Astrocyte (in vitro differentiated cells and primary cell): ENCODE data around the gene MRPL46. TPM values are rescaled to one million over a fixed set of nuclear protein-coding genes. Genes with fewer than 3 reads are reported as not detected.
A peak's percentile ranks its signal among the peaks of the same experiment; 100 is the strongest.
"Not testable (repeated sequence)": the region's sequence is repeated elsewhere in the genome, so short reads cannot be mapped to it uniquely, and the experiment has no call there.

ENCODE experiments used
- DNase-seq: peaks from one replicate; pipeline ENCODE4 v3.0.0-alpha.2; 2010; ENCODE audit warnings: low read depth
- FAIRE-seq: peaks from 2 replicates; lab custom pipeline; 2011; peaks lifted over from hg19 to GRCh38; lab: Jason Lieb, UNC
- H2AFZ ChIP-seq: 2 replicates; pipeline ENCODE4 v1.6.0; 2012; ENCODE audit warnings: low read depth, low read length, inconsistent platforms
- H3K27ac ChIP-seq: 2 replicates; pipeline ENCODE4 v1.5.1; 2011; ENCODE audit warnings: low read depth, low read length, inconsistent platforms
- H3K27me3 ChIP-seq: 2 replicates; pipeline ENCODE4 v1.6.0; 2011; ENCODE audit warnings: low read length, inconsistent platforms; ENCODE audit not compliant: insufficient read depth
- H3K36me3 ChIP-seq: 2 replicates; pipeline ENCODE4 v1.5.1; 2011; ENCODE audit warnings: low read length, inconsistent platforms; ENCODE audit not compliant: insufficient read depth
- H3K4me1 ChIP-seq: 2 replicates; pipeline ENCODE4 v1.5.1; 2011; ENCODE audit warnings: low read length, inconsistent platforms; ENCODE audit not compliant: insufficient read depth
- H3K4me2 ChIP-seq: 2 replicates; pipeline ENCODE4 v1.6.0; 2012; ENCODE audit warnings: low read length, inconsistent platforms
- H3K4me3 ChIP-seq: 2 replicates; pipeline ENCODE4 v1.5.1; 2011; ENCODE audit warnings: low read depth, mild to moderate bottlenecking, low read length, inconsistent platforms; ENCODE audit not compliant: insufficient read depth
- H3K79me2 ChIP-seq: 2 replicates; pipeline ENCODE4 v1.6.0; 2012; ENCODE audit warnings: mild to moderate bottlenecking, low read length, inconsistent platforms; ENCODE audit not compliant: insufficient read depth
- H3K9ac ChIP-seq: 2 replicates; pipeline ENCODE4 v1.6.0; 2012; ENCODE audit warnings: mild to moderate bottlenecking, low read length, inconsistent platforms
- H3K9me3 ChIP-seq: 2 replicates; pipeline ENCODE4 v1.5.1; 2012; ENCODE audit warnings: low read depth, mild to moderate bottlenecking, low read length, inconsistent platforms; ENCODE audit not compliant: insufficient read depth
- H4K20me1 ChIP-seq: 2 replicates; pipeline ENCODE4 v1.6.0; 2012; ENCODE audit warnings: low read length, inconsistent platforms; ENCODE audit not compliant: insufficient read depth
- H3K27ac Mint-ChIP-seq: one replicate; pipeline ENCODE4 v1.8.0; 2021; ENCODE audit warnings: mild to moderate bottlenecking, mixed read lengths; ENCODE audit not compliant: unreplicated experiment
- H3K27me3 Mint-ChIP-seq: one replicate; pipeline ENCODE4 v1.8.0; 2021; ENCODE audit warnings: low read depth, mixed read lengths; ENCODE audit not compliant: unreplicated experiment
- H3K36me3 Mint-ChIP-seq: one replicate; pipeline ENCODE4 v1.8.0; 2021; ENCODE audit warnings: low read depth, mixed read lengths; ENCODE audit not compliant: unreplicated experiment
- H3K4me1 Mint-ChIP-seq: one replicate; pipeline ENCODE4 v1.8.0; 2021; ENCODE audit warnings: low read depth, mixed read lengths; ENCODE audit not compliant: unreplicated experiment
- H3K4me3 Mint-ChIP-seq: one replicate; pipeline ENCODE4 v1.8.0; 2021; ENCODE audit warnings: mild to moderate bottlenecking, moderate library complexity, mixed read lengths; ENCODE audit not compliant: unreplicated experiment
- H3K9me3 Mint-ChIP-seq: one replicate; pipeline ENCODE4 v1.8.0; 2021; ENCODE audit warnings: mild to moderate bottlenecking, mixed read lengths; ENCODE audit not compliant: unreplicated experiment
- EZH2 ChIP-seq: IDR thresholded peaks from 2 replicates; pipeline ENCODE4 v1.6.1; 2012; ENCODE audit warnings: mild to moderate bottlenecking, low read length, inconsistent platforms; ENCODE audit not compliant: insufficient read depth
- total RNA-seq: library from RNA; stranded (reverse); gene quantifications from 2 replicates; pipeline ENCODE4 v1.2.1, GENCODE V29; 2021
- TF ChIP-seq, protein P1 (sequence below): IDR thresholded peaks from 2 replicates; pipeline ENCODE4 v1.5.1; 2011; ENCODE audit warnings: low read depth, mild to moderate bottlenecking, inconsistent platforms, low read length, moderate library complexity; ENCODE audit not compliant: insufficient read depth

The MRPL46 gene
- total RNA-seq, 1 donor from 2014 or later: 24.3 TPM

DNA sequence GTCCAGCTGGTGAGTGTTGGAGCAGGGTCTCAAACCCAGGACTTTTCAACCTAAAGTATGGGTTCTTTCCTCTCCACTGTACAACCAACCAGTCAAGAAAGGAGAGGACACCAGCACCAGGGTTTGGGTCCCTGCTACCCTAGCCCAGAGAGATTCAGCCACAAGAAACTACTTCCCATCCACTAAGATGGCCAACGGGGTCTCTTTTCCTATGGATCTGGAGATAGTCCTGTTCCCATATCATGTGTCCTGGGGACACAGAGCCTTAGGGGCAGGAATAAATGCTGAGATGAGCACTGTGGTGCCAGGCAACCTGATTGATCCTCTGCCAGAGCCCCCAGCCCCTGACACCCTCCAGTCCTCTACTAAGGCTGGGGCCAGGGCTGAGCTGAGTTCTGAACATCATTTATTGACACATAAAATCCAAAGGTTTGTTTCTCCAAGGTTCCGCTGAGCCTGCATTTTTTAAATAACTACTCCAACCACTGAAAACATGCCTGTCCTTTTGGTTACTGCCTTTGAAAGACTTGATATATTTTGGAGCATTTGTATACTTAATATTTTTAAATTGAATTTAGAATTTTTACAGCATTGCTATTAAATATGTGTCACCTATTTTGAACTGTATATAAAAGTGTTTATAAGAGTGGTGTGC, 26.0 kb downstream of the MRPL46 start:
- Histone ChIP-seq H4K20me1 (no peaks in the 10 kb centered on the region), H3K27ac (no peak overlapping the region), H3K9me3 (no peaks in the 10 kb centered on the region), H3K4me3 (no peak overlapping the region), H3K4me2 (no peak overlapping the region), H3K36me3 (no peaks in the 10 kb centered on the region), H2AFZ (no peak overlapping the region), H3K27me3 (no peaks in the 10 kb centered on the region), H3K4me1 (peaks cover 9% of the 10 kb centered on the region), H3K9ac (no peak overlapping the region), H3K79me2 (no peaks in the 10 kb centered on the region)
- Mint-ChIP-seq H3K27me3 (peaks cover 2% of the 10 kb centered on the region), H3K36me3 (no peaks in the 10 kb centered on the region), H3K4me1 (peaks cover 10% of the 10 kb centered on the region), H3K4me3 (no peak overlapping the region), H3K9me3 (peaks cover 13% of the 10 kb centered on the region), H3K27ac (no peak overlapping the region)
- DNase-seq (no peak), FAIRE-seq (no peak)
- no peak for TF ChIP-seq EZH2
- TF ChIP-seq, protein P1, sequence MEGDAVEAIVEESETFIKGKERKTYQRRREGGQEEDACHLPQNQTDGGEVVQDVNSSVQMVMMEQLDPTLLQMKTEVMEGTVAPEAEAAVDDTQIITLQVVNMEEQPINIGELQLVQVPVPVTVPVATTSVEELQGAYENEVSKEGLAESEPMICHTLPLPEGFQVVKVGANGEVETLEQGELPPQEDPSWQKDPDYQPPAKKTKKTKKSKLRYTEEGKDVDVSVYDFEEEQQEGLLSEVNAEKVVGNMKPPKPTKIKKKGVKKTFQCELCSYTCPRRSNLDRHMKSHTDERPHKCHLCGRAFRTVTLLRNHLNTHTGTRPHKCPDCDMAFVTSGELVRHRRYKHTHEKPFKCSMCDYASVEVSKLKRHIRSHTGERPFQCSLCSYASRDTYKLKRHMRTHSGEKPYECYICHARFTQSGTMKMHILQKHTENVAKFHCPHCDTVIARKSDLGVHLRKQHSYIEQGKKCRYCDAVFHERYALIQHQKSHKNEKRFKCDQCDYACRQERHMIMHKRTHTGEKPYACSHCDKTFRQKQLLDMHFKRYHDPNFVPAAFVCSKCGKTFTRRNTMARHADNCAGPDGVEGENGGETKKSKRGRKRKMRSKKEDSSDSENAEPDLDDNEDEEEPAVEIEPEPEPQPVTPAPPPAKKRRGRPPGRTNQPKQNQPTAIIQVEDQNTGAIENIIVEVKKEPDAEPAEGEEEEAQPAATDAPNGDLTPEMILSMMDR: no peak

- H3K9me3 ChIP-seq: no peaks in the 10 kb centered on the region
- Mint-ChIP-seq H3K9me3 (peaks cover 13% of the 10 kb centered on the region), H3K36me3 (no peaks in the 10 kb centered on the region), H3K4me1 (peaks cover 13% of the 10 kb centered on the region), H3K27ac (peak overlapping the region; percentile 65), H3K27me3 (peaks cover 2% of the 10 kb centered on the region), H3K4me3 (no peak overlapping the region)
- H3K79me2 ChIP-seq: no peaks in the 10 kb centered on the region
- peak overlapping the region; percentile 5 for H3K4me2 ChIP-seq
- DNase-seq (peak; percentile 93), FAIRE-seq (peak; percentile 59)
- no peak overlapping the region for H3K4me3 ChIP-seq
- no peaks in the 10 kb centered on the region for H4K20me1 ChIP-seq
- no peaks in the 10 kb centered on the region for H3K36me3 ChIP-seq
- no peak overlapping the region for H3K9ac ChIP-seq
- TF ChIP-seq, protein P1: no peak
- H3K27ac ChIP-seq: no peak overlapping the region
- no peaks in the 10 kb centered on the region for H3K27me3 ChIP-seq
- H3K4me1 ChIP-seq: peaks cover 16% of the 10 kb centered on the region
- no peak overlapping the region for H2AFZ ChIP-seq
Observed at GRCh38 chr15:88440021-88440420, 27.2 kb downstream of the MRPL46 start.

- no peak overlapping the region for H2AFZ ChIP-seq
- H3K9ac ChIP-seq: no peak overlapping the region
- DNase-seq (no peak), FAIRE-seq (no peak)
- H3K4me2 ChIP-seq: no peak overlapping the region
- Mint-ChIP-seq H3K9me3 (peaks cover 11% of the 10 kb centered on the region), H3K4me3 (no peak overlapping the region), H3K27ac (no peak overlapping the region), H3K4me1 (peaks cover 16% of the 10 kb centered on the region), H3K36me3 (no peaks in the 10 kb centered on the region), H3K27me3 (peaks cover 6% of the 10 kb centered on the region)
- no peaks in the 10 kb centered on the region for H4K20me1 ChIP-seq
- H3K4me3 ChIP-seq: no peak overlapping the region
- H3K27me3 ChIP-seq: no peaks in the 10 kb centered on the region
- no peak overlapping the region for H3K27ac ChIP-seq
- H3K36me3 ChIP-seq: no peaks in the 10 kb centered on the region
- no peaks in the 10 kb centered on the region for H3K79me2 ChIP-seq
- H3K9me3 ChIP-seq: no peaks in the 10 kb centered on the region
- H3K4me1 ChIP-seq: peaks cover 16% of the 10 kb centered on the region
- TF ChIP-seq, protein P1: no peak
- no peak for TF ChIP-seq EZH2
Observed at GRCh38 chr15:88438181-88438580, 29.0 kb downstream of the MRPL46 start.

DNA sequence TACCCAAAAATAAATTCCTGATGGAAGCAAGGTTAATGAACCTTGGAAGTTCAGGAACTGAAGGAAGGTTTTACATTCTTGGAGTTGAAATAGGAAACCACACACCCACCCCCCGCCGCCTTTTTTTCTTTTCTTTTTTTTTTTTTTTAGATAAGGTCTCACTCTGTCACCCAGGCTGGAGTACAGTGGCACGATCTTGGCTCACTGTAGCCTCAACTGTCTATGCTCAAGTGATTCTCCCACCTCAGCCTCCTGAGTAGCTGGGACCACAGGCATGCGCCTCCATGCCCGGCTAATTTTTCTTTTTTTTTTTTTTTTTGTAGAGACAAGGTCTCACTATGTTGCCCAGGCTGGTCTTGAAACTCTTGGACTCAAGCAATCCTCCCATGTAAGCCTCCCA, 33.1 kb downstream of the MRPL46 start:
- FAIRE-seq, H3K4me1 ChIP-seq, H3K27me3 Mint-ChIP-seq, H3K27ac ChIP-seq, H3K9me3 Mint-ChIP-seq, H3K4me2 ChIP-seq, DNase-seq, H3K36me3 Mint-ChIP-seq, H3K9me3 ChIP-seq, H3K4me3 ChIP-seq, H4K20me1 ChIP-seq, H2AFZ ChIP-seq, H3K27me3 ChIP-seq, H3K79me2 ChIP-seq, H3K4me3 Mint-ChIP-seq, H3K9ac ChIP-seq, H3K36me3 ChIP-seq, H3K27ac Mint-ChIP-seq: not testable (repeated sequence)
- H3K4me1 Mint-ChIP-seq: peaks cover 11% of the 10 kb centered on the region
